Mesenchymal stem cell (in vitro differentiated cells and primary cell): Measurements from ENCODE around the gene VPS50.
A peak's percentile ranks its signal among the peaks of the same experiment; 100 is the strongest.

Experiments
- DNase-seq: peaks from one replicate; pipeline ENCODE4 v3.0.0-alpha.2; 2013
- H2AFZ ChIP-seq: one replicate; pipeline ENCODE4 v1.6.1; 2013; ENCODE audit warnings: low read depth, mild to moderate bottlenecking, control low read depth, inconsistent platforms, low read length, moderate library complexity
- H2AK5ac ChIP-seq: 2 replicates; pipeline ENCODE4 v1.6.1; 2013; ENCODE audit warnings: low read length, moderate library complexity, mild to moderate bottlenecking, inconsistent platforms; ENCODE audit not compliant: severe bottlenecking
- H2BK120ac ChIP-seq: one replicate; pipeline ENCODE4 v1.6.1; 2013; ENCODE audit warnings: low read depth, mild to moderate bottlenecking, inconsistent platforms, low read length, moderate library complexity
- H2BK12ac ChIP-seq, 2 experiments: one replicate each; pipeline ENCODE4 v1.6.1; 2013; ENCODE audit warnings: inconsistent platforms in 2 of 2, low read length in 2 of 2, mild to moderate bottlenecking in 2 of 2, moderate library complexity in 2 of 2, control low read depth in 1 of 2
- H2BK15ac ChIP-seq: one replicate; pipeline ENCODE4 v1.6.1; 2013; ENCODE audit warnings: mild to moderate bottlenecking, low read depth, inconsistent platforms; ENCODE audit not compliant: poor library complexity, severe bottlenecking
- H2BK5ac ChIP-seq: 2 replicates; pipeline ENCODE4 v1.6.1; 2013; ENCODE audit warnings: low read depth, mild to moderate bottlenecking, low read length, control low read depth, inconsistent platforms; ENCODE audit not compliant: poor library complexity, severe bottlenecking
- H3K14ac ChIP-seq, 2 experiments: one replicate each; pipeline ENCODE4 v1.6.1; 2013; ENCODE audit warnings: inconsistent platforms in 2 of 2, low read length in 2 of 2, control low read depth in 1 of 2, mild to moderate bottlenecking in 1 of 2, moderate library complexity in 1 of 2
- H3K18ac ChIP-seq, 2 experiments: one replicate each; pipeline ENCODE4 v1.6.1; 2013; ENCODE audit warnings: inconsistent platforms in 2 of 2, low read length in 2 of 2, control low read depth in 1 of 2, low read depth in 1 of 2, mild to moderate bottlenecking in 1 of 2
- H3K23ac ChIP-seq, 2 experiments: one replicate each; pipeline ENCODE4 v1.6.1; 2013; ENCODE audit warnings: inconsistent platforms in 2 of 2, low read length in 2 of 2, mild to moderate bottlenecking in 2 of 2, moderate library complexity in 2 of 2, control low read depth in 1 of 2
- H3K27ac ChIP-seq: 2 replicates; pipeline ENCODE4 v1.5.1; 2013; ENCODE audit warnings: mild to moderate bottlenecking, moderate library complexity, low read length, control low read depth, inconsistent platforms; ENCODE audit not compliant: poor library complexity, severe bottlenecking
- H3K27me3 ChIP-seq, 2 experiments: 2 replicates each; pipeline versions ENCODE4 v1.6.1 to v1.7.0; 2013; ENCODE audit warnings: low read length in 2 of 2, mild to moderate bottlenecking in 2 of 2, moderate library complexity in 2 of 2, control low read depth in 1 of 2, inconsistent platforms in 1 of 2; ENCODE audit not compliant: control insufficient read depth in 1 of 2, insufficient read depth in 1 of 2
- H3K36me3 ChIP-seq, 2 experiments: 2 replicates each; pipeline versions ENCODE4 v1.6.1 to v1.7.0; 2013; ENCODE audit warnings: low read length in 2 of 2, control low read depth in 1 of 2, inconsistent platforms in 1 of 2, low read depth in 1 of 2, mild to moderate bottlenecking in 1 of 2; ENCODE audit not compliant: insufficient read depth in 2 of 2, control insufficient read depth in 1 of 2
- H3K4ac ChIP-seq, 2 experiments: one replicate each; pipeline ENCODE4 v1.6.1; 2013; ENCODE audit warnings: inconsistent platforms in 2 of 2, low read length in 2 of 2, mild to moderate bottlenecking in 2 of 2, moderate library complexity in 2 of 2, control low read depth in 1 of 2, low read depth in 1 of 2
- H3K4me1 ChIP-seq: 2 replicates; pipeline ENCODE4 v1.6.1; 2013; ENCODE audit warnings: low read depth, low read length, control low read depth; ENCODE audit not compliant: control insufficient read depth, insufficient read depth
- H3K4me2 ChIP-seq: 2 replicates; pipeline ENCODE4 v1.6.1; 2013; ENCODE audit warnings: low read length, mild to moderate bottlenecking, inconsistent platforms; ENCODE audit not compliant: poor library complexity, severe bottlenecking
- H3K4me3 ChIP-seq, 2 experiments: 2 replicates each; pipeline versions ENCODE4 v1.5.1 to v1.7.0; 2013; ENCODE audit warnings: low read length in 2 of 2, mild to moderate bottlenecking in 2 of 2, control low read depth in 1 of 2, low read depth in 1 of 2; ENCODE audit not compliant: insufficient read depth in 1 of 2
- H3K79me1 ChIP-seq: replicated peaks from 2 replicates; pipeline ENCODE4 v1.6.1; 2013; ENCODE audit warnings: mild to moderate bottlenecking, control low read depth, low read length, inconsistent platforms; ENCODE audit not compliant: poor library complexity, severe bottlenecking
- H3K9ac ChIP-seq: 2 replicates; pipeline ENCODE4 v1.7.0; 2013; ENCODE audit warnings: mild to moderate bottlenecking, low read length, moderate library complexity
- H3K9me3 ChIP-seq: 2 replicates; pipeline ENCODE4 v1.7.0; 2013; ENCODE audit warnings: mild to moderate bottlenecking, low read length; ENCODE audit not compliant: control insufficient read depth
- H4K8ac ChIP-seq: one replicate; pipeline ENCODE4 v1.6.1; 2013; ENCODE audit warnings: inconsistent platforms, mild to moderate bottlenecking, low read length, moderate library complexity
- H4K91ac ChIP-seq: one replicate; pipeline ENCODE4 v1.6.1; 2013; ENCODE audit warnings: mild to moderate bottlenecking, low read length, inconsistent platforms
- WGBS: methylation state at CpG from one replicate; pipeline ENCODE4 v1.1.7; 2013; ENCODE audit warnings: mixed read lengths; 5-methylcytosine and 5-hydroxymethylcytosine counted together

The VPS50 gene

DNA sequence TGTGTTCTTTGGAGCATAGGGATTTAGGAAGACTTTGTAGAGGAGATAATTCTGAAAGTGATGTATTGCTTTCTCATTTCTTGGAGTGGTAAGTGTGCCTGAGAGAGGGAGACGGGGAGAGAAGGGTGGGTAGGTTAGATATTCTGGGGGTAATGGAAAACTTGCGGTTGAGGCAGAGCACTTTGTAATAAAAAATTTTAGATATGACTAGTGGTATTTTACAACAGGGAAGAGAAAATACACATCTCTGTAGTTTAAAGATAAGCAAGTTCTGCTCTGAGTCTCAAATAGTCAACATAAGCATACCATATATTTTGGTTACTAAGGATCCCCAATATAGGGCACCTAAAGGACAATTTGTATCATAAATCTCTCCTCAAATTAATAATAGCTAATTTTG, 6.6 kb downstream of the VPS50 start:
- H3K9me3 ChIP-seq: no peaks in the 10 kb centered on the region
- H3K4me1 ChIP-seq: no peaks in the 10 kb centered on the region
- H2BK120ac ChIP-seq: no peak overlapping the region
- no peak overlapping the region for H3K9ac ChIP-seq
- no peak overlapping the region for H3K4ac ChIP-seq
- no peak overlapping the region for H4K91ac ChIP-seq
- peaks cover 26% of the 10 kb centered on the region for H3K79me1 ChIP-seq
- H2AK5ac ChIP-seq: no peak overlapping the region
- H3K23ac ChIP-seq: no peak overlapping the region
- DNase-seq: no peak
- H4K8ac ChIP-seq: no peak overlapping the region
- H2BK12ac ChIP-seq: no peak overlapping the region
- no peak overlapping the region for H3K14ac ChIP-seq
- no peak overlapping the region for H3K4me2 ChIP-seq
- H2BK15ac ChIP-seq: no peak overlapping the region
- 90% methylated on average over 1 of the region's 2 CpGs for WGBS
- no peak overlapping the region for H3K27ac ChIP-seq
- no peak overlapping the region for H2AFZ ChIP-seq
- H3K27me3 ChIP-seq: no peaks in the 10 kb centered on the region
- H3K36me3 ChIP-seq: no peaks in the 10 kb centered on the region
- no peak overlapping the region for H3K18ac ChIP-seq
- no peak overlapping the region for H2BK5ac ChIP-seq
- H3K4me3 ChIP-seq: no peak overlapping the region

DNA sequence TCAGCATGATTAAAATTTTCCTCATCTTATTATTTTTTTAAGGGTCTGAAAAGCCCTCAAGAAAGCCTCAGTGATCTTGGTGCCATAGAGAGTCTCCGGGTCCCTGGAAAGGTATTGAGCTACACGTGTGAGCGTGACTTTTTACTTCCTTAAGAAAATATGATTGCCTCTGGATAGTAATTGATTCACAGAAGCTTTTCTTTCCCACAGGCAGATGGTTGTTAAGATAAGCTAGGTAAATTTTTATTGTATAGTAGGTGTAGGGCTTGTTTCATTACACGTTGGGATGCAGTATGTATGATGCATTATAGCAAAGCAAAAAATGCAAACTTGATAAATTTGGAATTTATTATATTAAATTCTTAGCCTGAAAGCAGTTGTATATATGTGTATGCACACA, 7.7 kb downstream of the VPS50 start:
- no peak overlapping the region for H3K14ac ChIP-seq
- H3K18ac ChIP-seq: no peak overlapping the region
- no peak overlapping the region for H3K27ac ChIP-seq
- H2BK12ac ChIP-seq: no peak overlapping the region
- no peaks in the 10 kb centered on the region for H3K27me3 ChIP-seq
- H3K23ac ChIP-seq: no peak overlapping the region
- H2BK5ac ChIP-seq: no peak overlapping the region
- no peak overlapping the region for H4K8ac ChIP-seq
- no peak overlapping the region for H2AK5ac ChIP-seq
- H3K4me3 ChIP-seq: no peak overlapping the region
- H3K36me3 ChIP-seq: no peaks in the 10 kb centered on the region
- H3K9me3 ChIP-seq: no peaks in the 10 kb centered on the region
- no peaks in the 10 kb centered on the region for H3K4me1 ChIP-seq
- no peak overlapping the region for H3K4ac ChIP-seq
- 94% methylated on average over 3 of the region's 4 CpGs for WGBS
- H2AFZ ChIP-seq: no peak overlapping the region
- H2BK120ac ChIP-seq: no peak overlapping the region
- H2BK15ac ChIP-seq: no peak overlapping the region
- DNase-seq: no peak
- H3K9ac ChIP-seq: no peak overlapping the region
- H3K79me1 ChIP-seq: peaks cover 22% of the 10 kb centered on the region
- no peak overlapping the region for H4K91ac ChIP-seq
- H3K4me2 ChIP-seq: no peak overlapping the region

DNA sequence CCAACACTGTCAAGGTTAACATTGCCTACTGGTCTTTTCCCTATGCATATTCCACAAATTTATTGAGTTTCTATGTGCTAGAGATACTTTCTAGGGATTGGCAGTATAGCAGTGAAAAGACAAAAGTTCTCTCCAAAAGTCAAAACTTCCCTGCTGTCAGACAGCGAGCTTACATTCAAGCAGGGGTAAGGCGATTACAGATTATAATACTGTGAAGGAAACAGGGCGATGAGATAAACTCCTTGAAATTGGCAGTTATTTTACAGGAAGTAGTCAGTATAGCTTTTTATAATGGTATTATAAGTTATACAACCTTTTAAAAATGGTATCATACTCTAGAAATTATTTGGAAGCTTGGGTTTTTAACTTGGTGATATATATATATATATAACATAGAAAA, 9.9 kb downstream of the VPS50 start:
- Histone ChIP-seq H3K14ac (no peak overlapping the region), H3K18ac (no peak overlapping the region), H3K4ac (no peak overlapping the region), H3K9me3 (no peaks in the 10 kb centered on the region), H3K4me3 (no peak overlapping the region), H2AFZ (no peak overlapping the region), H3K9ac (no peak overlapping the region), H3K79me1 (peaks cover 17% of the 10 kb centered on the region), H3K27me3 (no peaks in the 10 kb centered on the region), H3K4me2 (no peak overlapping the region), H2BK120ac (no peak overlapping the region), H4K91ac (no peak overlapping the region), H3K27ac (no peak overlapping the region), H2BK12ac (no peak overlapping the region), H2BK5ac (no peak overlapping the region), H2AK5ac (no peak overlapping the region), H3K23ac (no peak overlapping the region), H3K4me1 (no peaks in the 10 kb centered on the region), H4K8ac (no peak overlapping the region), H3K36me3 (no peaks in the 10 kb centered on the region), H2BK15ac (no peak overlapping the region)
- no CpG with 5 or more reads among the region's 3 CpGs for WGBS
- DNase-seq: no peak

DNA sequence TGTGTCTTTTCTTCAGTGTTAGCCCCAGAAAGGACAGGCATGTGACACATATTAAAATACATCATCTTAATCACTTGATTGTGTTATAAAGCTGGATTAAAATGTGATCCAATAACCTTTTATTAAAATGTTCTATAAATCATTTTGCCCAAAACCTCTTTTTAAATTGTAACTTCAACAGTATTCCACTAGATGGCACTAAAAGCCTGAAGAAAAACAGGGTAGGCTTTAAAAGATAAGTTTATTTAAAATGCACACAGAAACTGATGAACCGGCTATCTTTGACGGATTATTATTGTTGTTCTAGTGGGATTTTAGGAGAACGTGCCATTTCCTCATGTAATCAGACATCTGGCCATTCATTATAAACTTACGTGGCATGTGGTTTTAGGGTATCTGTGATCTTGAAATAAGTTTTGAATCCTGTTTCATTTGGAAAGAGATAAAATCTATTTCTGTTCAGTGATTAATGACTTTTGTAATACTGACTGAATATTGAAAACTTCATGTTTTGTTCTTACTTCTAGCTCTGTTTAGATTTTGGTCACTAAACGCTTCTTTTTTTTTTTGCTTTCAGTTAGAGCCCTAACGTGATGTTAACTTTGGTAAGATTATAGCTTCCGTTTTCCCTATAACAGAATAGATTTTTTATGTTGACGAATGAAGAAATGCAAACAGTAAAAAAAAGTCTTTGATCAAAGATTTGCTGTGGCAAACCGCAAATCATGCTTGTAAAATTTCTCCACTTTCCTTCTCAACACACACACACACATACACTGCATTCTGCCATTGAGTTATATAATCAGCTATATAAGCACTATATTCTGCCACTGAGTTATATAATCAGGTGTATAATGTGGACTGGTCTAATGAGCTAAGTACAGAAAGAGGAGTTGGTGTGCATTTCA, 13.6 kb downstream of the VPS50 start:
- H4K8ac ChIP-seq: no peak overlapping the region
- H3K9me3 ChIP-seq: no peaks in the 10 kb centered on the region
- H3K23ac ChIP-seq: no peak overlapping the region
- peaks cover 11% of the 10 kb centered on the region for H3K79me1 ChIP-seq
- 58% methylated on average over 7 of the region's 9 CpGs for WGBS
- peak; percentile 48 for DNase-seq
- H3K27me3 ChIP-seq: no peaks in the 10 kb centered on the region
- no peak overlapping the region for H3K4me2 ChIP-seq
- H2AK5ac ChIP-seq: no peak overlapping the region
- no peak overlapping the region for H2BK120ac ChIP-seq
- H2BK5ac ChIP-seq: no peak overlapping the region
- peak overlapping the region; percentile 68 for H3K9ac ChIP-seq
- H3K4me1 ChIP-seq: no peaks in the 10 kb centered on the region
- no peak overlapping the region for H2BK15ac ChIP-seq
- no peak overlapping the region for H3K14ac ChIP-seq
- no peak overlapping the region for H3K18ac ChIP-seq
- no peak overlapping the region for H3K4me3 ChIP-seq
- no peak overlapping the region for H2AFZ ChIP-seq
- H2BK12ac ChIP-seq: no peak overlapping the region
- H3K27ac ChIP-seq: no peak overlapping the region
- H4K91ac ChIP-seq: no peak overlapping the region
- H3K36me3 ChIP-seq: no peaks in the 10 kb centered on the region
- H3K4ac ChIP-seq: no peak overlapping the region
